Esophagus squamous epithelium (tissue), 5 donors: ENCODE data around the gene SMYD3. TPM values are rescaled to one million over a fixed set of nuclear protein-coding genes. Genes with fewer than 3 reads are reported as not detected.

Experiments
- DNase-seq: peaks from one replicate; lab custom pipeline; 2025; lab: John Stamatoyannopoulos, UW
- H3K27ac ChIP-seq, 4 donors: fragments of 200-600 bp; sonication (generic); one replicate each; pipeline ENCODE4 v1.5.1; 2016 to 2019; ENCODE audit warnings: mild to moderate bottlenecking in 1 of 4
- H3K27me3 ChIP-seq, 4 donors: fragments of 200-600 bp; sonication (generic); 1 replicate in 3 of 4; 2 replicates in 1 of 4; pipeline versions ENCODE4 v1.5.1 to v1.6.0; 2017 to 2021; ENCODE audit warnings: antibody characterized with exemption in 1 of 4
- H3K36me3 ChIP-seq, 3 donors: fragments of 200-600 bp; sonication (generic); one replicate each; pipeline ENCODE4 v1.5.1; 2016 to 2019
- H3K4me1 ChIP-seq, 3 donors: fragments of 200-600 bp; sonication (generic); one replicate each; pipeline ENCODE4 v1.5.1; 2017 to 2019
- H3K4me3 ChIP-seq, 4 donors: fragments of 200-600 bp; sonication (generic); 1 replicate in 3 of 4; 2 replicates in 1 of 4; pipeline ENCODE4 v1.5.1; 2016 to 2019; ENCODE audit warnings: mild to moderate bottlenecking in 2 of 4, moderate library complexity in 1 of 4
- H3K9me3 ChIP-seq, 3 donors: fragments of 200-600 bp; sonication (generic); one replicate each; pipeline ENCODE4 v1.5.1; 2016 to 2019
- POLR2A ChIP-seq, 4 donors: fragments of 450-650 bp; IDR thresholded peaks; one replicate each; pipeline ENCODE4 v1.6.1; 2017; ENCODE audit warnings: antibody characterized with exemption in 4 of 4, mild to moderate bottlenecking in 4 of 4, moderate library complexity in 3 of 4
- WGBS, 2 donors: methylation state at CpG; one replicate each; pipeline ENCODE4 v1.1.5; 2018; 5-methylcytosine and 5-hydroxymethylcytosine counted together
- intact Hi-C: fragments of 100-400 bp; cut with DNase I; formaldehyde crosslinking; loops from one replicate; pipeline ENCODE4 v1.15.0; 2022
- total RNA-seq, 4 donors: library from RNA; depleted of rRNA; stranded (reverse); fragments of >200 nt; gene quantifications; one replicate each; pipeline ENCODE4 v1.1.0, GENCODE V29; 2016
- TF ChIP-seq, protein P1 (sequence below), 6 experiments: fragments of 450-650 bp in 4 of 6; fragments of 200-600 bp in 2 of 6; sonication (generic) in 2 of 6; IDR thresholded peaks; one replicate each; pipeline ENCODE4 v1.5.1; 2016 to 2019; ENCODE audit warnings: antibody characterized with exemption in 6 of 6, mild to moderate bottlenecking in 4 of 6, moderate library complexity in 4 of 6
- donor health status: DM: yes; HTN: yes; CAD: no.

SMYD3 gene
- total RNA-seq, 4 donors from 2014 or later = 8.4 to 15.8 (median 11.5) TPM

DNA sequence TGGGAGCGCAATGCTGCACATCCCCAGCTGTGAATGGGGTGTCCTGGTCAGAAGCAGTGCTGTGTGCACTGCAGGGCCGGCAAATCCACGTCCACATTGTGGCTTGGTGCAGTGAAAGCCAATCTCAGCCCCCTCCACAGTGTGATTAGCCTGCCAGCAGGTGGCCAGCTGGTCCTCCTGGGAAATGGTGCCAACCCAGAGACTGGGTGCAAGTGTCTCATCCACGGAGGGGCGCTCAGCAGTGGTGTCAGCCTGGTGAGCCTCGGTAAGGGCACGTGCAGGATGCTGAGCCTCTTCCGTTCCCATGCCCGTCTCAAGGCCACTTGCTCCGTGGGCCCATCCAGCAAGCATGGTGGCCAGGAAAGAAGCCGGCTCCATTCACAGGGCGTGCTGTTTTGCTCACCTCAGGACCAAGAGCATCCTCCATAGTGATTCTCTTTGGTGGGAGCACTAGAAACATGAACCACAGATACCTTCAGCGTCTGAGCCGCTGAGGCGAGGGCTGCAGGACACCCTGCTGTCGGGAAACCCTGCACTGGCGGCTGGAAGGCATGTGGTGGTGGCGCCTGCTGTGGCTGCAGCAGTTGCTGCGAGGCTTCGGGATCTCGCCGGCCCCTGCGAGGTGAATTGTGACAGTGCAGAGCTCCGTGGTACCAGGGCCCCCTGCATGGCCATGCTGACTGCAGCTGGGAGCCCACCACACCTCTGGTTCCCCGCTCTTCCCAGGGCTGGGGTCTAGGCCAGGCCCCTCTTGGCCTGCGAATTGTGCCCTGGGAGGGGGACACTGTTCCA lies 2.0 kb upstream of the SMYD3 start:
- intact Hi-C loops = no loop called here
- peaks cover 0 to 16% (median 6%) of the 10 kb centered on the region in 3 donors for H3K9me3 ChIP-seq
- H3K27me3 ChIP-seq = no peaks in the 10 kb centered on the region
- H3K36me3 ChIP-seq = no peaks in the 10 kb centered on the region
- no peak overlapping the region for H3K27ac ChIP-seq
- no peak for DNase-seq
- H3K4me1 ChIP-seq = peaks cover 0 to 19% (median 5%) of the 10 kb centered on the region in 3 donors
- 95% methylated on average over 8 to 17 of the region's 26 CpGs for WGBS, 2 donors
- H3K4me3 ChIP-seq = no peak overlapping the region
- no peak for TF ChIP-seq POLR2A (IDR thresholded peaks at IDR 0.05)
- TF ChIP-seq, protein P1, sequence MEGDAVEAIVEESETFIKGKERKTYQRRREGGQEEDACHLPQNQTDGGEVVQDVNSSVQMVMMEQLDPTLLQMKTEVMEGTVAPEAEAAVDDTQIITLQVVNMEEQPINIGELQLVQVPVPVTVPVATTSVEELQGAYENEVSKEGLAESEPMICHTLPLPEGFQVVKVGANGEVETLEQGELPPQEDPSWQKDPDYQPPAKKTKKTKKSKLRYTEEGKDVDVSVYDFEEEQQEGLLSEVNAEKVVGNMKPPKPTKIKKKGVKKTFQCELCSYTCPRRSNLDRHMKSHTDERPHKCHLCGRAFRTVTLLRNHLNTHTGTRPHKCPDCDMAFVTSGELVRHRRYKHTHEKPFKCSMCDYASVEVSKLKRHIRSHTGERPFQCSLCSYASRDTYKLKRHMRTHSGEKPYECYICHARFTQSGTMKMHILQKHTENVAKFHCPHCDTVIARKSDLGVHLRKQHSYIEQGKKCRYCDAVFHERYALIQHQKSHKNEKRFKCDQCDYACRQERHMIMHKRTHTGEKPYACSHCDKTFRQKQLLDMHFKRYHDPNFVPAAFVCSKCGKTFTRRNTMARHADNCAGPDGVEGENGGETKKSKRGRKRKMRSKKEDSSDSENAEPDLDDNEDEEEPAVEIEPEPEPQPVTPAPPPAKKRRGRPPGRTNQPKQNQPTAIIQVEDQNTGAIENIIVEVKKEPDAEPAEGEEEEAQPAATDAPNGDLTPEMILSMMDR (IDR thresholded peaks at IDR 0.05) = no peak

DNA sequence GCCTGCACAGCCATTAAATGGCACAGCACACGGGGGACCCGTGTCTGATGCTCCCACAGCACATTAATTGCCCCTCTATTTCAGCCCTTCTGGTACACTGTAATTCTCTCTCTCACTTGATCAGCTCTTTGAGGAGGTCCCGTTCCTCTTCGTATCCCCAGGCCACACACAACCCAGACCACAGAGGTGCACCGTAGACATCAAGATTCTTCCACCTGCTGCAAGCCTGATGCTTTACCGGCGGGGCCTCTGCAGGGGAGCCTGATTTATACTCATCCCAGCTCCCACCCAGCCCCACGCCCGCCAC lies 759 bp downstream of the SMYD3 start:
- no peaks in the 10 kb centered on the region for H3K9me3 ChIP-seq
- peak overlapping the region; percentile 56 to 97 (median 82) for H3K4me3 ChIP-seq
- intact Hi-C loops = no loop called here
- TF ChIP-seq, protein P1 (IDR thresholded peaks at IDR 0.05) = no peak
- no peak for TF ChIP-seq POLR2A (IDR thresholded peaks at IDR 0.05)
- 2 to 12% methylated on average over 6 to 9 of the region's 9 CpGs for WGBS, 2 donors
- H3K36me3 ChIP-seq = no peaks in the 10 kb centered on the region
- H3K4me1 ChIP-seq = peaks cover 0 to 29% (median 5%) of the 10 kb centered on the region in 3 donors
- H3K27me3 ChIP-seq = no peaks in the 10 kb centered on the region
- no peak for DNase-seq
- peak overlapping the region in 1 of 4 donors; percentile 72 for H3K27ac ChIP-seq

DNA sequence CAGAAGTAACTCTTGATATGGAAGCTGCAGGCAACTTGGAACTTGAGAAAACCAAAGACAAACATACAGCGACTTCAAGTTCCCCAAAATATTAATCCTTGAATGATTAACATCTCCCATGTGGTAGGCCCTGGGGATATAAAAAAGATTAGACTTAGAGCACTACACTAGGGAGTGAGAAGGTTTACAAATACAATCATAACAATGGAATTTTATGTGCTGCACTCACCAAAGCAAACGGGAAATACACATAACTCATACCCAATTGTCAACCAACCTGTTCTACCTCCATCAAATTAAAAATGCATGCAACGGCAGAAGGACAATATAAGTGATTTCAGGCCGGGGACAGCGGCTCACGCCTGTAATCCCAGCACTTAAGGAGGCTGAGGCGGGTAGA lies 3.7 kb downstream of the SMYD3 start:
- WGBS, 2 donors = 40 to 51% methylated on average over 7 of the region's 7 CpGs
- intact Hi-C loops = no loop called here

DNA sequence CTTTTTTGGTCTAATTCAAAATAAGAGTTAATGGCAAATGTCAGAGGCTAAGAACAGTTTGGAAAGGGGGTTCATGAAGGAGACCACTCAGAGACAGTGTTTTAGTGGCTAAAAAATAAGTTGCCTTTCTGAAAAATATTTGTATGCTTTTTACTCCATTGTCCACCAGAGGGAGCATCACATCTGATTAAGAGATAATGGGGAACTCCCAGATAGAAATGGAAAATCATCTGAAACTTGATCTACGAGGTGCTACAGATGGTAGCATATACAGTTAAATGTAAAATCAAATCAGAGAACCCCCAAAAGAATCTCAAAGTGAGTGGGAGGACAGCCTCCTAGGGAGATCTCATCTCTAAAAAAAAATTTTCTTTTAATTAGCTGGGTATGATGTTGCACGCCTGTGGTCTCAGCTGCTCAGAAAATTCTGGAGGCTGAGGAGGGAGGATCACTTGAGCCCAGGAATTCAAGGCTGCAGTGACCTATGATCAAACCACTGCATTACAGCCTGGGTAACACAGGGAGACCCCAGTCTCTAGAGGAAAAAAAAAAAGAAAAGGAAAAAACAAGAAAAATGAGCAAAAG lies 9.7 kb downstream of the SMYD3 start:
- 45 to 53% methylated on average over 2 of the region's 2 CpGs for whole genome bisulfite sequencing, 2 donors
- no peaks in the 10 kb centered on the region for H3K36me3 ChIP-seq
- intact Hi-C loops = loop anchor here (5.0 to 10.0 kb wide), 3 partner anchors 200 to 483 kb away; no protein-coding TSS in a partner anchor
- no peaks in the 10 kb centered on the region for H3K27me3 ChIP-seq
- H3K27ac ChIP-seq = no peak overlapping the region
- no peak for DNase-seq
- no peaks in the 10 kb centered on the region for H3K4me1 ChIP-seq
- H3K4me3 ChIP-seq = no peak overlapping the region
- no peaks in the 10 kb centered on the region for H3K9me3 ChIP-seq
- TF ChIP-seq, protein P1 (IDR thresholded peaks at IDR 0.05) = peak; percentile 48 to 88 (median 67)
- no peak for TF ChIP-seq POLR2A (IDR thresholded peaks at IDR 0.05)

More for the DNA sequence above, 3.7 kb downstream of the SMYD3 start:
- TF ChIP-seq, protein P1 (IDR thresholded peaks at IDR 0.05) = no peak
- TF ChIP-seq POLR2A (IDR thresholded peaks at IDR 0.05) = no peak
- no peaks in the 10 kb centered on the region for H3K9me3 ChIP-seq
- H3K4me1 ChIP-seq = peaks cover 0 to 29% (median 5%) of the 10 kb centered on the region in 3 donors
- H3K4me3 ChIP-seq = no peak overlapping the region
- no peak overlapping the region for H3K27ac ChIP-seq
- H3K27me3 ChIP-seq = no peaks in the 10 kb centered on the region
- no peaks in the 10 kb centered on the region for H3K36me3 ChIP-seq
- no peak for DNase-seq

DNA sequence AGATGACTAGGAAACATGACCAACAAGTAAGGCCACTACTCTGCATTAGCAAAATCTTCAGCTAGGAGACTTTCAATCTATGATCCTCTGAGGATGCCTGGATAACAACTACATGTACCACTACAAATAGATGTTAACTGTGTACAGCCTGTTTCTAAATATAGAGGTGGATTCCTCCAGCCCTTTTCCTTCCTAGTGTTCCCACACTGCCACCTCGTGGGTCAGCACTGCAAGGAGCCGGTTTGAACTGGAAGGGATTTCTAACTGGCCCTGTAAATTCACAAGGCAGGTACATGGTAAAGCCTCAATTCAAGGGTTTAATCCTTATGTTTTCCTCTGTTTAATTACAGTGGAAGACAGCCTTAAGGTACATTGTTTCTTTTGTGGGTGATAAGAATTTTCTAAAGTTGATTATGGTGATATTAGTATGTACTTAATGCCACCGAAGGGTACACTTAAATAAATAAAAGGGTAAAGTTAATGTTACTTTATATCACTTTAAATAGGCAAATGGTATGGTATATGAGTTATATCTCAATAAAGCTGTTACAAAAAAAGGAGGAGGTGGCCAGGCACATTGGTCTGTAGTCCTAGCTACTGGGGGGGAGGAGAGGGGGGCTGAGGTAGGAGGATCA lies 14.4 kb downstream of the SMYD3 start:
- 29 to 32% methylated on average over 3 of the region's 3 CpGs for WGBS, 2 donors
- TF ChIP-seq, protein P1 (IDR thresholded peaks at IDR 0.05) = peak in 5 of 6 experiments; percentile 56 to 81 (median 67)
- TF ChIP-seq POLR2A (IDR thresholded peaks at IDR 0.05) = no peak
- Histone ChIP-seq H3K36me3 (no peaks in the 10 kb centered on the region), H3K4me1 (no peaks in the 10 kb centered on the region), H3K4me3 (no peak overlapping the region), H3K9me3 (no peaks in the 10 kb centered on the region), H3K27ac (no peak overlapping the region), H3K27me3 (no peaks in the 10 kb centered on the region)
- no peak for DNase-seq
- intact Hi-C loops = loop anchor here (10.0 kb wide), 1 partner anchor 478 kb away; no protein-coding TSS in a partner anchor
